Prostate gland (tissue), 2 donors: ENCODE data around the gene DHODH. TPM values are rescaled to one million over a fixed set of nuclear protein-coding genes. Genes with fewer than 3 reads are reported as not detected.

Source experiments
- DNase-seq: peaks from one replicate; pipeline ENCODE4 v3.0.0-alpha.2; 2019; ENCODE audit warnings: low spot score
- H3K27ac ChIP-seq, 2 donors: fragments of 200-600 bp; sonication (generic); 2 replicates each; pipeline ENCODE4 v1.5.1; 2017 to 2019
- H3K27me3 ChIP-seq: fragments of 200-600 bp; sonication (generic); replicated peaks from 2 replicates; pipeline ENCODE4 v1.5.1; 2019; ENCODE audit not compliant: insufficient read depth
- H3K36me3 ChIP-seq, 2 donors: fragments of 200-600 bp; sonication (generic); 1 replicate in 1 of 2; 2 replicates in 1 of 2; pipeline versions ENCODE4 v1.5.1 to v1.8.1; 2017 to 2019
- H3K4me1 ChIP-seq: fragments of 200-600 bp; sonication (generic); replicated peaks from 2 replicates; pipeline ENCODE4 v1.5.1; 2019
- H3K4me3 ChIP-seq, 2 donors: fragments of 200-600 bp; sonication (generic); 2 replicates each; pipeline ENCODE4 v1.5.1; 2017 to 2019
- H3K9me3 ChIP-seq: fragments of 200-600 bp; sonication (generic); 2 replicates; pipeline ENCODE4 v1.5.1; 2017
- POLR2A ChIP-seq: fragments of 450-650 bp; IDR thresholded peaks from one replicate; pipeline ENCODE4 v1.6.1; 2016; ENCODE audit warnings: antibody characterized with exemption, mild to moderate bottlenecking
- POLR2AphosphoS5 ChIP-seq: sonication (generic); formaldehyde crosslinking; IDR thresholded peaks from one replicate; pipeline ENCODE4 v1.6.1; 2017; ENCODE audit warnings: antibody characterized with exemption
- WGBS: methylation state at CpG from one replicate; pipeline ENCODE4 v1.1.5; 2018; 5-methylcytosine and 5-hydroxymethylcytosine counted together
- intact Hi-C: fragments of 100-400 bp; cut with DNase I; formaldehyde crosslinking; loops from one replicate; pipeline ENCODE4 v1.14.2; 2022
- total RNA-seq, 2 donors: library from RNA; depleted of rRNA; stranded (reverse); fragments of >200 nt; gene quantifications; one replicate each; pipeline ENCODE4 v1.1.0, GENCODE V29; 2016
- TF ChIP-seq, protein P1 (sequence below), 4 experiments: fragments of 200-600 bp in 2 of 4; fragments of 450-650 bp in 2 of 4; sonication (generic) in 2 of 4; IDR thresholded peaks; 1 replicate in 3 of 4; 2 replicates in 1 of 4; pipeline ENCODE4 v1.5.1; 2016 to 2019; ENCODE audit warnings: antibody characterized with exemption in 4 of 4, mild to moderate bottlenecking in 2 of 4, moderate library complexity in 2 of 4

DHODH gene
- total RNA-seq, 2 donors from 2014 or later: 4.4 to 7.7 TPM

DNA sequence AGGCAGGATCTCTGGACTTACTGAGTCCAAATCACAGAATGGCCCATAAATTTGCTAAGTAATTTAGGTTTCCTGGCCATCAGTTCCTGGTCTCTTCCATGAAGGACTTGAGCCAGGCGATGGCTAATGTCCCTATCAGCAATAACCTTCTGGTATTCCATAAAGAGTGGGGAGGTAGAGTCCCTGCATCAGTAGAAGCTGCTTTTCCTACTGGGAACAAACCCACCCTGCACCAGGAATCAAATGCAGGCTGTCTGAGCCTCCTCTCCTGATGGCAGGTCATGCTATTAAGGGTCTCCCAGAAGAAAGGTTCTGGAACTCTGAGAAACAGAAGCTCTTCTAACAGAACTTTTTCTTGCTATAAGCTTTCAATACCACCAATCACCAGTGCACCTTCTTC is 53.0 kb downstream of the DHODH start:
- Histone ChIP-seq H3K4me3 (no peak overlapping the region), H3K27ac (no peak overlapping the region), H3K4me1 (no peaks in the 10 kb centered on the region), H3K36me3 (no peaks in the 10 kb centered on the region), H3K9me3 (no peaks in the 10 kb centered on the region), H3K27me3 (no peaks in the 10 kb centered on the region)
- TF ChIP-seq POLR2A (no peak), POLR2AphosphoS5 (no peak)
- TF ChIP-seq, protein P1, sequence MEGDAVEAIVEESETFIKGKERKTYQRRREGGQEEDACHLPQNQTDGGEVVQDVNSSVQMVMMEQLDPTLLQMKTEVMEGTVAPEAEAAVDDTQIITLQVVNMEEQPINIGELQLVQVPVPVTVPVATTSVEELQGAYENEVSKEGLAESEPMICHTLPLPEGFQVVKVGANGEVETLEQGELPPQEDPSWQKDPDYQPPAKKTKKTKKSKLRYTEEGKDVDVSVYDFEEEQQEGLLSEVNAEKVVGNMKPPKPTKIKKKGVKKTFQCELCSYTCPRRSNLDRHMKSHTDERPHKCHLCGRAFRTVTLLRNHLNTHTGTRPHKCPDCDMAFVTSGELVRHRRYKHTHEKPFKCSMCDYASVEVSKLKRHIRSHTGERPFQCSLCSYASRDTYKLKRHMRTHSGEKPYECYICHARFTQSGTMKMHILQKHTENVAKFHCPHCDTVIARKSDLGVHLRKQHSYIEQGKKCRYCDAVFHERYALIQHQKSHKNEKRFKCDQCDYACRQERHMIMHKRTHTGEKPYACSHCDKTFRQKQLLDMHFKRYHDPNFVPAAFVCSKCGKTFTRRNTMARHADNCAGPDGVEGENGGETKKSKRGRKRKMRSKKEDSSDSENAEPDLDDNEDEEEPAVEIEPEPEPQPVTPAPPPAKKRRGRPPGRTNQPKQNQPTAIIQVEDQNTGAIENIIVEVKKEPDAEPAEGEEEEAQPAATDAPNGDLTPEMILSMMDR (IDR thresholded peaks at IDR 0.05): no peak
- intact Hi-C loops: no loop called here
- DNase-seq: no peak
- WGBS: 94% methylated on average over 1 of the region's 1 CpG

DNA sequence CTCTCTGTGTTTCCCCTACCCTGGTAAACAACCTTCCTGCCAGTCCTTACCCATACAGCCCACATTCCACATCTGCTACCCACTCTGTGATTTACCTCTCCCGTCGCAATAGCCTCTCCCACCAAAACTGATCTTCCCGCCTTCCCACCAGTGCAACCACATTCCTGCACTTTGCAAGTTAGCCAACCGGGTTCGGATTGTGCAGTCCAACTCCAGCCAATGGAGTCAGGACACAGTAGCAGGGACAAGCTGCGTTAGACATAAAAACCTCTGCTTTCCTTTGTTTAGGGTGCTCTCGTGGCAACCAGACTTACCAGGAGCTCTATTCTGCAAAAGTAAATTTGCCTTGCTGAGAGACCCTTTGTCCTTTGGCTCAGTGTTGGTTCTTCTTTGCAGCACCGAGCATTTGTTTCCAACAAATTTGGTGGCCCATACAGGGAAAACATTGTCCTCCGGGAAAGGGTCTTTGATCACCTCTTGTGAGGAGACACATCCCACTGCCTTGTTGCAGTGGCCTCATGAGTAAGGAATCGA is 55.9 kb downstream of the DHODH start:
- TF ChIP-seq POLR2A: no peak
- no peak for TF ChIP-seq POLR2AphosphoS5
- TF ChIP-seq, protein P1 (IDR thresholded peaks at IDR 0.05): no peak
- no peaks in the 10 kb centered on the region for H3K36me3 ChIP-seq
- no peak overlapping the region for H3K4me3 ChIP-seq
- intact Hi-C loops: no loop called here
- no peak overlapping the region for H3K27ac ChIP-seq
- no peaks in the 10 kb centered on the region for H3K27me3 ChIP-seq
- no peaks in the 10 kb centered on the region for H3K4me1 ChIP-seq
- H3K9me3 ChIP-seq: no peaks in the 10 kb centered on the region
- no peak for DNase-seq
- 88% methylated on average over 10 of the region's 10 CpGs for WGBS

DNA sequence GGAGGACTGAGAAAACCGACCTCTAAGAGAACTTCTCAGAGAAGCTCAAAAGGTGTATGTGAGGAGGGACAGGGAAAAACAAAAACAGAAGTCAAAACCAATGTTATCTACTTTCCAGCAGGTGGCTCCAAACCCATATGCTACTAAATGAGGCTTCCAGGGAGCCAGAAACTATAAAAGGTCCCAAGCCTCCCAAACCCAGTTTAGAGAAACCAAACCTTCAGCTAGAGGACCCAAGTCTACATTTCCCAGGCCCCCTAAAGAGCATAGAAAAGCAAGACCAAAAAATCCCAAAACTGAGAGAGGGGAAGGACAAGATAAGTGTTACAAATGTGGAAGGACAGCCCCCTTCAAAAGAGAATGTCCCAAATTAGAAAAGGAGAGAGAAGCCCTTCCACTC is 58.2 kb downstream of the DHODH start:
- DNase-seq: no peak

DNA sequence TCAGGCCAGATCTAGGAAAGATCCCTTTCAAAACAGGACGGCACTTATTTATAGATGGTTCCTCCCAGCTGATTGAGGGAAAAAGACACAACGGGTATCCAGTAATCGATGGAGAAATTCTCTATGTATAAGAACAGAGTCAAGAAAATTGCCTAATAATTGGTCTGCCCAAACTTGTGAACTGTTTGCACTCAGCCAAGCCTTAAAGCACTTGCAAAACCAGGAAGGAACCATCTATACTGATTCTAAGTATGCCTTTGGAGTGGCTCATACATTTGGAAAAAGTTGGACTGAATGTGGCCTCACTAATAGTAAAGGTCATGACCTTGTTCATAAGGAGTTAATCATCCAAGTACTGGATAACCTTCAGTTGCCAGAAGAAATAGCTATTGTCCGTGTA is 60.4 kb downstream of the DHODH start:
- Histone ChIP-seq H3K27ac (no peak overlapping the region), H3K27me3 (no peaks in the 10 kb centered on the region), H3K4me3 (no peak overlapping the region), H3K4me1 (no peaks in the 10 kb centered on the region), H3K36me3 (no peaks in the 10 kb centered on the region), H3K9me3 (no peaks in the 10 kb centered on the region)
- TF ChIP-seq, protein P1 (IDR thresholded peaks at IDR 0.05): no peak
- TF ChIP-seq POLR2AphosphoS5 (no peak), POLR2A (no peak)
- intact Hi-C loops: no loop called here
- 67% methylated on average over 4 of the region's 4 CpGs for WGBS
- no peak for DNase-seq

More for the DNA sequence above, 58.2 kb downstream of the DHODH start:
- Histone ChIP-seq H3K4me3 (no peak overlapping the region), H3K4me1 (no peaks in the 10 kb centered on the region), H3K36me3 (no peaks in the 10 kb centered on the region), H3K9me3 (no peaks in the 10 kb centered on the region), H3K27ac (no peak overlapping the region), H3K27me3 (no peaks in the 10 kb centered on the region)
- 6% methylated on average over 1 of the region's 1 CpG for WGBS
- intact Hi-C loops: no loop called here
- TF ChIP-seq, protein P1 (IDR thresholded peaks at IDR 0.05): peak in 2 of 4 experiments; percentile 40 to 44
- TF ChIP-seq POLR2A (no peak), POLR2AphosphoS5 (no peak)

DNA sequence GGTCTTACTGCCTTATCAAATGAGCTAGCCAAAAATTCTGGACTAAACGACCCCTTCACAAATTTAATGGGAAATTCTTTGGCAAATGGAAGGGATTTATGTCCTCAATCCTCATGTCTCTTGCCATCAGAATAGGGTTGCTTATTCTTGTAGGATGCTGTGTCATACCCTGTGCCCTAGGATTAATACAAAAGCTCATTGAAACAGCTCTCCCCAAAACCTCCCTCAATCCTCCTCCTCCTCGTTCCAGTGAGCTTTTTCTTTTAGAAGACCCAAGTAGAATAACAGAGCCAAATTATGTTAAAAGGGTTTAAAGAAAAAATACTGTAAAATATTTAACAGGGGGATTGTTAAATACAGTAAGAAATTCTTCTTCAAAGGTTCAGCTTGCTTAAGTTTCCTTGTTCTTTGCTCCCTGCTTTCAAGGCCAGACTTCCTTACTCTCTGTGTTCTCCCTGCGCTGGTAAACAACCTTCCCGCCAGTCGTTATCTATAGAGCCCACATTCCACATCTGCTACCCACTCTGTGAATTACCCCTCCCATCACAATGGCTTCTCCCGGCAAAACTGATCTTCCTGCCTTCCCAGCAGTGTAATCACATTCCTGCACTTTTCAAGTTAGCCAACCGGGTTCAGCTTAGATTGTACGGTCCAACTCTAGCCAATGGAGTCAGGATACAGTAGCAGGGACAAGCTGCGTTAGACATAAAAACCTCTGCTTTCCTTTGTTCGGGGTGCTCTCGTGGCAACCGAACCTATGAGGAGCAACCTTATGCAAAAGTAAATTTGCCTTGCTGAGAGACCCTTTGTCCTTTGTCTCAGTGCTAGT is 64.2 kb downstream of the DHODH start:
- Histone ChIP-seq H3K27me3 (no peaks in the 10 kb centered on the region), H3K36me3 (no peaks in the 10 kb centered on the region), H3K27ac (no peak overlapping the region), H3K9me3 (no peaks in the 10 kb centered on the region), H3K4me1 (no peaks in the 10 kb centered on the region), H3K4me3 (no peak overlapping the region)
- TF ChIP-seq, protein P1 (IDR thresholded peaks at IDR 0.05): no peak
- TF ChIP-seq POLR2AphosphoS5: no peak
- no peak for TF ChIP-seq POLR2A
- no peak for DNase-seq
- intact Hi-C loops: no loop called here
- 45% methylated on average over 12 of the region's 12 CpGs for WGBS
